ENCODE results near the gene KLHL8. TPM values are rescaled to one million over a fixed set of nuclear protein-coding genes. Genes with fewer than 3 reads are reported as not detected.
"Not testable (repeated sequence)": the region's sequence is repeated elsewhere in the genome, so short reads cannot be mapped to it uniquely, and the experiment has no call there.

The KLHL8 gene
- total and polyA plus RNA-seq, 5 donors, result 3.4 to 14.6 (median 11.7) TPM

GRCh38 chr4:87174672-87175071 is 45.7 kb downstream of the KLHL8 start:
- no peak for ATAC-seq
- H3K9me3 ChIP-seq (ENCODE audit: control insufficient read depth, low read length), result no peaks in the 10 kb centered on the region
- intact Hi-C loops (cut with DNase I), result no loop called here
- no peaks in the 10 kb centered on the region for H3K27me3 ChIP-seq (ENCODE audit: control insufficient read depth, insufficient read depth)
- no peak overlapping the region for H3K4me3 ChIP-seq (ENCODE audit: low read length)
- no peaks in the 10 kb centered on the region for H3K4me1 ChIP-seq (ENCODE audit: control insufficient read depth, insufficient read depth, low read length)
- no peak overlapping the region for H3K27ac ChIP-seq (ENCODE audit: low read length)
- WGBS, result 99% methylated on average over 2 of the region's 2 CpGs
- DNase-seq, result no peak

GRCh38 chr4:87171944-87172343 is 48.5 kb downstream of the KLHL8 start:
- WGBS, result 97% methylated on average over 2 of the region's 2 CpGs

GRCh38 chr4:87166296-87166854 is 54.0 kb downstream of the KLHL8 start:
- H3K4me1 ChIP-seq (ENCODE audit: control insufficient read depth, insufficient read depth, low read length), result no peaks in the 10 kb centered on the region
- H3K4me3 ChIP-seq (ENCODE audit: low read length), result no peak overlapping the region
- WGBS, result 93% methylated on average over 3 of the region's 3 CpGs
- intact Hi-C loops (cut with DNase I), result no loop called here
- ATAC-seq (no peak), DNase-seq (no peak)
- no peaks in the 10 kb centered on the region for H3K27me3 ChIP-seq (ENCODE audit: control insufficient read depth, insufficient read depth)
- H3K9me3 ChIP-seq (ENCODE audit: control insufficient read depth, low read length), result no peaks in the 10 kb centered on the region
- H3K27ac ChIP-seq (ENCODE audit: low read length), result no peak overlapping the region

More at GRCh38 chr4:87171944-87172343, 48.5 kb downstream of the KLHL8 start:
- intact Hi-C loops (cut with DNase I), result no loop called here
- ATAC-seq, result no peak
- Histone ChIP-seq H3K27me3 (ENCODE audit: control insufficient read depth, insufficient read depth) (no peaks in the 10 kb centered on the region), H3K27ac (ENCODE audit: low read length) (no peak overlapping the region), H3K4me3 (ENCODE audit: low read length) (no peak overlapping the region), H3K4me1 (ENCODE audit: control insufficient read depth, insufficient read depth, low read length) (no peaks in the 10 kb centered on the region), H3K9me3 (ENCODE audit: control insufficient read depth, low read length) (no peaks in the 10 kb centered on the region)
- no peak for DNase-seq

- H3K4me3 ChIP-seq (ENCODE audit: low read length), result no peak overlapping the region
- no peak overlapping the region for H3K27ac ChIP-seq (ENCODE audit: low read length)
- H3K9me3 ChIP-seq (ENCODE audit: control insufficient read depth, low read length), result no peaks in the 10 kb centered on the region
- ATAC-seq (no peak), DNase-seq (no peak)
- H3K4me1 ChIP-seq (ENCODE audit: control insufficient read depth, insufficient read depth, low read length), result no peaks in the 10 kb centered on the region
- H3K27me3 ChIP-seq (ENCODE audit: control insufficient read depth, insufficient read depth), result no peaks in the 10 kb centered on the region
- intact Hi-C loops (cut with DNase I), result no loop called here
- 98% methylated on average over 1 of the region's 1 CpG for WGBS
These were observed 54.5 kb downstream of the KLHL8 start for GRCh38 chr4:87165892-87166291.

- ATAC-seq (no peak), DNase-seq (no peak)
- H3K4me3 ChIP-seq (ENCODE audit: low read length), result no peak overlapping the region
- WGBS, result 65% methylated on average over 4 of the region's 4 CpGs
- no peaks in the 10 kb centered on the region for H3K4me1 ChIP-seq (ENCODE audit: control insufficient read depth, insufficient read depth, low read length)
- no peaks in the 10 kb centered on the region for H3K9me3 ChIP-seq (ENCODE audit: control insufficient read depth, low read length)
- H3K27me3 ChIP-seq (ENCODE audit: control insufficient read depth, insufficient read depth), result no peaks in the 10 kb centered on the region
- intact Hi-C loops (cut with DNase I), result loop anchor here in 2 of 4 donors (5.0 to 10.0 kb wide), 2 partner anchors 79 to 82 kb away; no protein-coding TSS in a partner anchor
- no peak overlapping the region for H3K27ac ChIP-seq (ENCODE audit: low read length)
These were observed 67.1 kb downstream of the KLHL8 start for GRCh38 chr4:87153078-87153870.

GRCh38 chr4:87152310-87153041 is 67.9 kb downstream of the KLHL8 start:
- Histone ChIP-seq H3K4me1 (ENCODE audit: control insufficient read depth, insufficient read depth, low read length) (no peaks in the 10 kb centered on the region), H3K27ac (ENCODE audit: low read length) (no peak overlapping the region), H3K27me3 (ENCODE audit: control insufficient read depth, insufficient read depth) (no peaks in the 10 kb centered on the region), H3K9me3 (ENCODE audit: control insufficient read depth, low read length) (no peaks in the 10 kb centered on the region), H3K4me3 (ENCODE audit: low read length) (no peak overlapping the region)
- DNase-seq (no peak), ATAC-seq (no peak)
- 83% methylated on average over 14 of the region's 14 CpGs for WGBS
- intact Hi-C loops (cut with DNase I), result loop anchor here in 2 of 4 donors (5.0 to 10.0 kb wide), 2 partner anchors 80 to 82 kb away; no protein-coding TSS in a partner anchor

GRCh38 chr4:87151730-87152129 is 68.7 kb downstream of the KLHL8 start:
- ATAC-seq (no peak), DNase-seq (no peak)
- Histone ChIP-seq H3K4me3 (ENCODE audit: low read length) (no peak overlapping the region), H3K9me3 (ENCODE audit: control insufficient read depth, low read length) (no peaks in the 10 kb centered on the region), H3K27ac (ENCODE audit: low read length) (no peak overlapping the region), H3K27me3 (ENCODE audit: control insufficient read depth, insufficient read depth) (no peaks in the 10 kb centered on the region), H3K4me1 (ENCODE audit: control insufficient read depth, insufficient read depth, low read length) (no peaks in the 10 kb centered on the region)
- WGBS, result 68% methylated on average over 1 of the region's 1 CpG
- intact Hi-C loops (cut with DNase I), result loop anchor here in 3 of 4 donors (2.0 to 10.0 kb wide), 3 partner anchors 81 to 85 kb away; no protein-coding TSS in a partner anchor

- 46% methylated on average over 2 of the region's 2 CpGs for WGBS
- Histone ChIP-seq H3K9me3 (ENCODE audit: control insufficient read depth, low read length) (no peaks in the 10 kb centered on the region), H3K4me1 (ENCODE audit: control insufficient read depth, insufficient read depth, low read length) (no peaks in the 10 kb centered on the region), H3K27me3 (ENCODE audit: control insufficient read depth, insufficient read depth) (no peaks in the 10 kb centered on the region), H3K27ac (ENCODE audit: low read length) (no peak overlapping the region), H3K4me3 (ENCODE audit: low read length) (no peak overlapping the region)
- ATAC-seq (peak; percentile 59 to 77), DNase-seq (no peak)
- intact Hi-C loops (cut with DNase I), result loop anchor here in 3 of 4 donors (2.0 to 10.0 kb wide), 3 partner anchors 82 to 86 kb away; no protein-coding TSS in a partner anchor
These were observed 69.7 kb downstream of the KLHL8 start for GRCh38 chr4:87150498-87151261.

GRCh38 chr4:87147116-87147515 is 73.3 kb downstream of the KLHL8 start:
- no peak overlapping the region for H3K27ac ChIP-seq (ENCODE audit: low read length)
- DNase-seq (no peak), ATAC-seq (no peak)
- WGBS, result 85% methylated on average over 3 of the region's 3 CpGs
- H3K4me1 ChIP-seq (ENCODE audit: control insufficient read depth, insufficient read depth, low read length), result no peaks in the 10 kb centered on the region
- H3K4me3 ChIP-seq (ENCODE audit: low read length), result no peak overlapping the region
- no peaks in the 10 kb centered on the region for H3K27me3 ChIP-seq (ENCODE audit: control insufficient read depth, insufficient read depth)
- intact Hi-C loops (cut with DNase I), result no loop called here
- no peaks in the 10 kb centered on the region for H3K9me3 ChIP-seq (ENCODE audit: control insufficient read depth, low read length)

- H3K27ac ChIP-seq (ENCODE audit: low read length); DNase-seq; H3K27me3 ChIP-seq (ENCODE audit: control insufficient read depth, insufficient read depth); ATAC-seq; H3K4me1 ChIP-seq (ENCODE audit: control insufficient read depth, insufficient read depth, low read length); H3K4me3 ChIP-seq (ENCODE audit: low read length); H3K9me3 ChIP-seq (ENCODE audit: control insufficient read depth, low read length); intact Hi-C loops (cut with DNase I): not testable (repeated sequence)
- whole genome bisulfite sequencing, result 96% methylated on average over 6 of the region's 6 CpGs
These were observed 74.5 kb downstream of the KLHL8 start for GRCh38 chr4:87145934-87146333.

All from right cardiac atrium (tissue), 5 donors.